Measurements from ENCODE around the gene CDH15. TPM values are rescaled to one million over a fixed set of nuclear protein-coding genes. Genes with fewer than 3 reads are reported as not detected.

Gene CDH15
- total RNA-seq, 1 experiment from 2014 or later, result 3.8 TPM

DNA sequence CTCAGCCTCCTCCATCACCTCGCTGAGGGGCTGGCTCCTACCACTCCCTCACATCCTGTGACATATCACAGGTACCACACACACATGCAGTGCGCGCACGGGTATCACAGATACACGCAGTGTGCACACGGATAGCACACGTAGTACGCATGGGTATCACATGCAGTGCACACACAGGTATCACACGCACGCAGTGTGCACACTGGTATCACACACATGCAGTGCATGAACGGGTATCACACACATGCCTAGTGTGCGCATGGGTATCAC is 47.8 kb upstream of the CDH15 start:
- POLR2A ChIA-PET, result no interaction called here
- H3K9me2 ChIP-seq (ENCODE audit: insufficient read depth), result no peaks in the 10 kb centered on the region
- peaks cover 6 to 25% of the 10 kb centered on the region in 2 experiments; a peak in 2 of 4 replicates for H3K36me3 ChIP-seq (ENCODE audit: control insufficient read depth in 1 of 2, insufficient read depth in 2 of 2, low read length in 2 of 2)
- RAD21 ChIA-PET (ENCODE audit: low non-redundant PET in 1 of 2, low total read pairs in 2 of 2, uncharacterized antibody in 2 of 2, unreplicated experiment in 2 of 2), result no interaction called here
- CTCF ChIA-PET, result no interaction called here
- ATAC-seq (no peak), DNase-seq (ENCODE audit: low read depth, low spot score) (no peak)
- no peak for TF ChIP-seq ZFX (IDR thresholded peaks at IDR 0.05)
- no peak for TF ChIP-seq EZH2phosphoT487 (IDR thresholded peaks at IDR 0.05; ENCODE audit: borderline replicate concordance)
- no peak for TF ChIP-seq SRF (IDR thresholded peaks at IDR 0.05; ENCODE audit: low read depth)
- TF ChIP-seq RAD21 (IDR thresholded peaks at IDR 0.05; ENCODE audit: low read depth), result no peak
- TF ChIP-seq EZH2 (IDR thresholded peaks at IDR 0.05), result no peak
- TF ChIP-seq SIN3A (IDR thresholded peaks at IDR 0.05; ENCODE audit: low read depth), result no peak
- TF ChIP-seq, protein P1, sequence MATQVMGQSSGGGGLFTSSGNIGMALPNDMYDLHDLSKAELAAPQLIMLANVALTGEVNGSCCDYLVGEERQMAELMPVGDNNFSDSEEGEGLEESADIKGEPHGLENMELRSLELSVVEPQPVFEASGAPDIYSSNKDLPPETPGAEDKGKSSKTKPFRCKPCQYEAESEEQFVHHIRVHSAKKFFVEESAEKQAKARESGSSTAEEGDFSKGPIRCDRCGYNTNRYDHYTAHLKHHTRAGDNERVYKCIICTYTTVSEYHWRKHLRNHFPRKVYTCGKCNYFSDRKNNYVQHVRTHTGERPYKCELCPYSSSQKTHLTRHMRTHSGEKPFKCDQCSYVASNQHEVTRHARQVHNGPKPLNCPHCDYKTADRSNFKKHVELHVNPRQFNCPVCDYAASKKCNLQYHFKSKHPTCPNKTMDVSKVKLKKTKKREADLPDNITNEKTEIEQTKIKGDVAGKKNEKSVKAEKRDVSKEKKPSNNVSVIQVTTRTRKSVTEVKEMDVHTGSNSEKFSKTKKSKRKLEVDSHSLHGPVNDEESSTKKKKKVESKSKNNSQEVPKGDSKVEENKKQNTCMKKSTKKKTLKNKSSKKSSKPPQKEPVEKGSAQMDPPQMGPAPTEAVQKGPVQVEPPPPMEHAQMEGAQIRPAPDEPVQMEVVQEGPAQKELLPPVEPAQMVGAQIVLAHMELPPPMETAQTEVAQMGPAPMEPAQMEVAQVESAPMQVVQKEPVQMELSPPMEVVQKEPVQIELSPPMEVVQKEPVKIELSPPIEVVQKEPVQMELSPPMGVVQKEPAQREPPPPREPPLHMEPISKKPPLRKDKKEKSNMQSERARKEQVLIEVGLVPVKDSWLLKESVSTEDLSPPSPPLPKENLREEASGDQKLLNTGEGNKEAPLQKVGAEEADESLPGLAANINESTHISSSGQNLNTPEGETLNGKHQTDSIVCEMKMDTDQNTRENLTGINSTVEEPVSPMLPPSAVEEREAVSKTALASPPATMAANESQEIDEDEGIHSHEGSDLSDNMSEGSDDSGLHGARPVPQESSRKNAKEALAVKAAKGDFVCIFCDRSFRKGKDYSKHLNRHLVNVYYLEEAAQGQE (IDR thresholded peaks at IDR 0.05; ENCODE audit: low read depth), result no peak
- TF ChIP-seq YY1 (IDR thresholded peaks at IDR 0.05; ENCODE audit: extremely low read depth, insufficient replicate concordance, low read depth, low read length), result no peak
- TF ChIP-seq FOSL1 (IDR thresholded peaks at IDR 0.05; ENCODE audit: low read depth), result no peak
- TF ChIP-seq EGR1 (IDR thresholded peaks at IDR 0.05; ENCODE audit: low read depth), result no peak
- no peak for TF ChIP-seq ZNF274 (IDR thresholded peaks at IDR 0.05; ENCODE audit: low read depth, low read length)
- no peak for TF ChIP-seq SP1 (IDR thresholded peaks at IDR 0.05; ENCODE audit: low read depth)
- TF ChIP-seq CBX3 (IDR thresholded peaks at IDR 0.05; ENCODE audit: low read depth), result no peak
- H3K79me2 ChIP-seq (ENCODE audit: insufficient read depth, low read length), result 0 out of 2 replicates have a peak, but pooled peaks cover 7% of the 10 kb centered on the region
- no peak overlapping the region for H3K4me2 ChIP-seq (ENCODE audit: low read length)
- H4K20me1 ChIP-seq (ENCODE audit: insufficient read depth), result no peaks in the 10 kb centered on the region
- H3K9ac ChIP-seq (ENCODE audit: low read length), result no peak overlapping the region
- intact Hi-C loops (cut with micrococcal nuclease), result no loop called here
- no peak overlapping the region for H3K27ac ChIP-seq (ENCODE audit: low read depth, low read length)
- no peaks in the 10 kb centered on the region for H3K4me1 ChIP-seq (ENCODE audit: control insufficient read depth in 1 of 2, insufficient read depth in 2 of 2, low read length in 2 of 2)
- H3K9me3 ChIP-seq (ENCODE audit: control insufficient read depth in 1 of 2, insufficient read depth in 1 of 2, low read depth in 1 of 2, low read length in 2 of 2), result peaks cover 7% of the 10 kb centered on the region in 2 experiments; a peak in 3 of 4 replicates
- no peak overlapping the region for H2AFZ ChIP-seq (ENCODE audit: low read depth, low read length, poor library complexity, severe bottlenecking)
- BruUV-seq (replicated peaks), result no TSS peak
- no peaks in the 10 kb centered on the region for H3K27me3 ChIP-seq (ENCODE audit: insufficient read depth, low read length)
- H3K4me3 ChIP-seq (replicated peaks in 1 of 2; ENCODE audit: low read depth in 1 of 2, low read length in 2 of 2), result no peak overlapping the region

Data from HCT116 (cell line).